ENCODE results near the gene OVCA2.
A peak's percentile ranks its signal among the peaks of the same experiment; 100 is the strongest.

Gene OVCA2

DNA sequence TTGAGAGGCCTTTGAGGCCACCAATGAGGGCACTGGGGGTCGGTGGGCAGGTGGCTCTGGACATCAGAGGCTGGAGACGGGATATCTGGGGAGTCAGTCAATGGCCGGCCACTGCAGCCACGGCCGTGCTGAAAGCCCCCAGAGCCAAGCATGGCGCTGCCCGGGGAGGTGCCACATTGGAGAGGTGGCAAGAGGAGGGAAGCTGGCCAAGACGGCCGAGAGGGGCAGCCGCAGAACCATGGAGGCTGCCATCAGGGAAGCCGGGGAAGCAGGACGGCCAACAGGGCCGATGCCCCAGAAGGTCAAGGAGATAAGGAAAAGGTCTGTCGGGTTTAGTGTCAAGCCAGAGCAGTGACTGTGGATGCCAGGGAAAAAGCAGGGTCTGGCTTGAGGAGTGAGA lies 26.5 kb upstream of the OVCA2 start:
- DNase-seq, result no peak

DNA sequence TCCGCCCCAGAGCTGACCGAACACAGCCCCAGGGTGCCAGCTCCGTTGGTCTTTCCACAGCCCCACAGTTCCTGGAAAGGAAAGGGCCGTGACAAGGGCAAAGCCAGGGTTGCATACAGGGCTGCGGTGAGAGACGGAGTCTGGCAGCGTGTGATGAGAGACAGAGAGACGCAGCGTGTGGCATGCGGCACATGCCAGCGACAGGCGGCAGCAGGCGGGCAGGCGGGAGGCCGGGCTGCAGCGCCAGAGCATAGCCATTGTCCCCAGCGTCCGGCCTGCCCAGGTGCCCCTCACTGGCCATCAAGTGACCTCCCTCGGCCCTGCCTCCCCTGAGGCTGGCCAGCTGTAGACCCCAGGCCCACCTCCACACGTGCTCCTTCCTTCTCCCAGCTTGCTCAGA lies 25.3 kb upstream of the OVCA2 start:
- no peak for DNase-seq

DNA sequence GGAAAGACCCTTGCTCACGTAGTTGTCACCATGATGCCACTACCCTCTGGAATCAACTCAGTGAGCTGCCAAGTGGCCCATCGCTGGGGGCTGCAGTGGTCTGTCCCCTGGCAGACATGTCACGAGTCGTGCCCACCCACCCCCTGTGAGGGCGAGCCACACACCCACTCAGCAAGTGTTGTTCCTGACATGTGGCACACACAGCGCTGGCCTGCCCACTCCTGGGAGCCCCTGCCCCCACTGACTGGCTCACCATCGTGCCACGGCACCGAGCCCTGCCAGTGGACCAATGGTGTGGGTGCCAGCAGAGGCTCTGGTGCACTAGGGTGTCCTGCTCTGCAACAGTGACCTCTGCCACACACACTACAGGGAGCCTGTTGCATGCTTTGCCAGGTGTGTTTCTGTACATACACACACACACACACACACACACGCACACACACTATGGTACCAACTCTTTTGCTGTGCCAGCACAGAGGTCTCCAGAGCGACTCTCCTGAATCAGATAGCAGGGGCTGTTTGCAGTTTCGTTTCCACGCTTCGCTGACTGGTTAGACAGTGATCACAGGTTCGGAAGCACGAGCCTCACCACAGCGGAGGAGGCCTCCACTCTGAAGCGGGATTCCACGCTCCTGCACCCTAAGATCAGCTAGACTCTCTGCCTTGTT lies 24.4 kb upstream of the OVCA2 start:
- no peak for DNase-seq

DNA sequence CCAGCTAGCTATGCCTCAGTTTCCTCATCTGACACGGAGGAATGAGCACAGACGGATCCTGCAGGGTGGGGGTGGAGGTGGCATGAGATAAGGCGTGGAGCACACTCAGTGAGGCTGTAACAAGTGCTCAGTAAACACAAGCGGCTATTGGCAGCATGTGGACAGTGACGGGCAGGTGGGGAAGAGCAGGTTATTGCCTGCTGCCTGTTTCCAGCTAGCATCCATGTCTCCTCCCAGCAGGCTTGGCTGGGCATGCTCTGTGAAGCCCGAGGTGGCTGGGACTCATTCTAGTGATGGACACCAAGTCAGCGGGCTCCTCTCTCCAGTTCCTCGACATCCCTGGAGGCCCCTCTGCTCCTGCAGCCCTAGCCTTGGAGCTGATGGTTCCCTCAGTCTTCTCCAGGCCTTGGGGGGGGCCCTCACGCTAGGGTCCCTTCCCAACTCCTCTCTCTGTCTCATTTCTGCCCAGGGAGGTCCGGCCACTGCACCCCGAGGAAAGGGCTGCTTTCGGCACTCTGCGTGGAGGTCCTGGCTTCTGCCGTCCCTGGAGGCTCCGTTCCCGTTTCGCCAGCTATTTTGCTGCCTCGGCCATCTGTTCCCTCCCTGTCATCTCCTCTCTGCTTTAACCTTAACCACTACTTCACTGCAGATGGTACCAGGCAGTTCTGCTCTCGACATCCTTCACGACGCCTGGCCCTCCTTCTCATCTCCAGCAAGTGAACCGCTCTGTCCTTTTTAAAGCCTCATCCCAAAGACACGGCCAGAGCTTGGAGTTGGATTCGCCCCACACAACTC lies 22.9 kb upstream of the OVCA2 start:
- no peak for DNase-seq

DNA sequence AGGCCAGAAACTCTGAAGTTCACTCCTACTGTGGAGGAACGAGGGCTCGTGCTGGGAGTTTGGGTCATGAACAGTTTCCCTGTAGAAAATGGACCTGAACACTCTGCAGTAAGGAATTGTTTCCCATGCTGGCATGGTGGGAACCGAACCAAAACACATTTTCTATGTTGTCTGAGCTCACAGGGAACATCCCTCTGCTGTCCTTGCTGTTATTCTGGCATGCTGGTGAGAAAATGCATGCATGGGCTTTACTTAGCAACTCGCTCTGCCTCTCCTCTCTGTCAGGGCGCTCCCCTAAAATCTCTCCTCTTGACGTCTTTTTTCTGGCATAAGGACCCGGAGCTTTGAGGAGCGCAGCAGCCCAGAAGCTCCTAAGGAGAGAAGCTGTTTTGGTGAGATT lies 22.1 kb upstream of the OVCA2 start:
- no peak for DNase-seq

DNA sequence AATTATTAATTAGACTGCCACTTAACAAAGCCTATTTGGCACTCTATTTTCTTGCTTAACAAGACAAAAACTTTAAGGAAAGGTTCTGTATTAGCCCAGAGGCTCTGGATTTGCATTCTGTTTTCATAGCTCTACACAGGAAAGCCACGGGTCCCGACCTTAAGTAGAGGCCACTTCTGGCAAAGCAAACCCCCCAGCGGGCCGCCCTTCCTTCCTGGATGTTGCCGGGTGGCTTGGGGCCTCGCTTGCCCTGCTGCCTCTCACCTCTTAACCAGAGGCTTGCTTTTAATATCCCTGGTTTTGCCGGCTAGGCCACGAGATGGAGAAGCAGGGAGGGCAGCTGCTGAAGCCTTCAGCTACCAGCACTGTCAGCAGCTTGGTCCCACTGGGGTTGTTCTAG lies 21.1 kb upstream of the OVCA2 start:
- no peak for DNase-seq

DNA sequence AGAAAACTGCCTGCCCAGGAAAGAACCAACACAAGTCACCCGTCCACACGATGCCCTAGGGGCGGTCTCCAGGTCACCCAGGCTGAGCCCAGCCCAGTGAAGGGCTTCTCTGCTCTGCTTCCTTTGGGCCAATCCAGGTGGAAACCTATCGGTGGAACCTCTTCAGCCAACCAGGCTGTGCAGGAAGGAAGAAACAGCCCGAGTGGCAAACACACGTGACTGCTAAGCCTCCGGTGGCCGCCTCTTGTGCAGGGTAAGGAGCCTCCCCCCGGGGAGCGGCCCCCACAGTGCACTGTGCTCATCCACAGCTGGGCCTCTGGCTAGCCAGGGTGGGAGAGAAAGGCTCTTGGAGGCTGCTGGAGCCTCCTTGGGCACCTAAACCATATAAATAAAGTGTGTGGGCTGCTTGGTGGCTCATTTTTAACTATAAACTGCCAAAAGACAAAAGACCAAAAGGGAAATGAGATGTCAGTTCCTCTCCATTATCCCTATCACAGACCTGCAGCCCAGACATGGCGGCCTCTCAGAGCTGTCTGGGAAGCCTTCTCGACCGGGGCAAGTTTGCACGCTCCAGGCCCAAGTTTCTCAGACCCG lies 19.1 kb upstream of the OVCA2 start:
- no peak for DNase-seq

DNA sequence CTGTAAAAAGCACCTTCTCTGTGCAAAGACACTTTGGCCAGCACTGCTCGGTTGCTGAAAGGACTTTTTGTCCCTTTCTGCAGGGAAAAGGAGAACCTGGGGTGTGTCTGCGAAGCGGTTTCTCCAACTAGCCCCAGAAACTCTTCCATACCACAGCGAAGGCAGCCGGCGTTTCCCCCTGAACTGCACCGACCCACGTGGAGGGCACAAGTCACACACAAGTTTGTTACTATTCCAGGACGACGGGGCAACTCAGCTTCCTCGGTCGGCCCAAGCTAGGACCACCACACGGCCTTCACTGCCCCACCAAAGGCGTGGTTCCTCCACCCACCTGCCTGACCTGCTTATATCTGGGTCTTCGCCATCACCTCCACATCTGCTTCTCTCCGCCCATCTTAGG lies 18.6 kb upstream of the OVCA2 start:
- no peak for DNase-seq

DNA sequence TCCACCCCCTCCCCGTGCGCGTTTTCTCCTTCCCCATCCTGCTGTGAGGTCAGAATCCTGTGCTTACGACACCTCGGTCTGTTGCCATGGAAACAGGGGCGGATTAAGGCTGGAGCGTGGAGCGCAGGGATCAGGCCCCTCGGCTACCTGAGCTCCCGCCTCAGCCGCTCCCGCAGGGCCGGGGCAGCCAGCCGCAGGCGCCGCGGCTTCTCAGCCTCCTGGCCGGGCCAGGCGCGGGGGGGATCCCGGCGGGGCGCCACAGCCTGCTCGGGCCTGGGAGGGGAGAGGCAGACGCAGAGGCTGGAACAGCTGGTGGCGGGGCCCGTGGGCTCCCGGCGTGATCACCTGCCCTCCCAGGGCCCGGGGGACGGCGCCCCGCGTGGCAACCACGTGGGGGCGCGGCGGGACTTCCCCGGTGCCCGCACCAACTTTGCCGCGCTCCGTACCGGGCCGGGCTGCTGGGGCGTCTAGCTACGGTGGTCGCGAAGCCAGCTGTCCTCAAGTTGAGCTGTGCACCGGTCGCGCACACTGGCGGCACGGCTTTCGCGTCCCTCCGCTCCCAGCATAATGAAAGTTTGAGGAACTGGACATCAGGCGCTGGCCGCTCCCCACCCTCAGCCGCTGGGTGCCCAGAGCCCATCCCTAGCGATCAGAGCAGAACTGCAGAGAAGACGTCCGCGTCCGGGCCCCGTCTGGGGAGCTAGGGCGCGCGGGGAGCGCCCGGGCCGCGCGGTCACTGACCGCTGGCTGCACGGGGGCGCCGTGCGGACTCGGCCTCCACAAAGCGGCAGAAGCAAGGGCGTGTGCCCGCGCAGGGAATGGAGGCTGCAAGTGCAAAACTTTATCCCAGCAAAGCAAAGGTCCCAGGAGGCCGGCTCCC lies 17.9 kb upstream of the OVCA2 start:
- DNase-seq, result peak; percentile 73

DNA sequence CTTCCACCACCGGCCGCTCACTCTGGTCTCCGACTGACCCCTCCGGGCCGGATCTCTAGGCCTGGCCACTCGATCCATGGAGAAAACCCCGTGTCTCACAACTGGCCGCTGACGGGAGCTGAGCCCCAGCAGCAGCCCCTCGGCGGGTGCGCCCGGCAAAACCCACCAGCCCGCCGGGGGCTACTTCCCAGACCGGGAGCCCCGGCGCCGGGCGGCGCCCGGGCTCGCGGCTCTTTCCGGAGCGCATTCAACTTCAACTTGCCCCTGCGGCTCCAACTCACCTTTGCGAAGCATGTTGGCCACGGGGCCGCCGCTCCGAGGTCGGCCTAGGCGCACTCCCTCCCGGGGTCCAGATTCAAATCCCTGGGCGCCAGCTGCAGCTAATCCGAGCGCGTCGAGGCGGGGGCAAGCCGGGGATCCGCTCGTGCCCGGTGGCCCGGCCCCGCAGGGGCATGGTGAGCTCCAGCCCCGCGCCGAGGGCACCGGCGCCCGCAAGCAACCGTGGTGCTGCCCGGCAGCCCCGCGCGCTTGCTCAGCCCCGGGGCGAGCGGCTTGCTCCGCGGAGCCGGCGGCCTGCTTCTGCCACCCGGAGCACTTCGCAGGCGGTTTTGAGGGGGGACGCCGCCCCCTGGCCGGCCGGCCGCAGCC lies 17.1 kb upstream of the OVCA2 start:
- no peak for DNase-seq

DNA sequence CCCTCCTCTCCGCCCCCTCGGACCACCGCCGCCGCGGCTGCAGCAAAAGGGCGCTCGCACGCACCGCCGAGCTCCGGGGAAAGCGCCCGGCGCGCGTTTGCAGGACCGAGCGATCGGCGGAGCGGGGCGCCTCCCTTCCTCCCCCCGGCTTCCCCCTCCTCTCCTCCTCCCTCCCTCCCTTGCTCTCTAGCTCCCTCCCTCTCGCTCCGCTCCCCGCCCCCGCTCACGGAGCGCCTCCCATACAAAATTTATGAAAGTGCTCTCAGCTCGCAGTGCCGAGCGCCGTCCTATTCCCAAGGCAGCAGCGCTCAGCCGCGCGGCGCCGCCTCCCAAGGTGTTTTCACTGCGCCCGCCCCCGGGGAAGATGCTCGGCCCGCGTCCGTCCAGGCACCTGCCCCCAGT lies 16.6 kb upstream of the OVCA2 start, which contains the start of gene RTN4RL1:
RTN4RL1 (minus strand) TSS at position 115 of the 402 bp plus-strand sequence. CDS start 469 bp downstream, outside the sequence.
- peak; percentile 90 for DNase-seq

DNA sequence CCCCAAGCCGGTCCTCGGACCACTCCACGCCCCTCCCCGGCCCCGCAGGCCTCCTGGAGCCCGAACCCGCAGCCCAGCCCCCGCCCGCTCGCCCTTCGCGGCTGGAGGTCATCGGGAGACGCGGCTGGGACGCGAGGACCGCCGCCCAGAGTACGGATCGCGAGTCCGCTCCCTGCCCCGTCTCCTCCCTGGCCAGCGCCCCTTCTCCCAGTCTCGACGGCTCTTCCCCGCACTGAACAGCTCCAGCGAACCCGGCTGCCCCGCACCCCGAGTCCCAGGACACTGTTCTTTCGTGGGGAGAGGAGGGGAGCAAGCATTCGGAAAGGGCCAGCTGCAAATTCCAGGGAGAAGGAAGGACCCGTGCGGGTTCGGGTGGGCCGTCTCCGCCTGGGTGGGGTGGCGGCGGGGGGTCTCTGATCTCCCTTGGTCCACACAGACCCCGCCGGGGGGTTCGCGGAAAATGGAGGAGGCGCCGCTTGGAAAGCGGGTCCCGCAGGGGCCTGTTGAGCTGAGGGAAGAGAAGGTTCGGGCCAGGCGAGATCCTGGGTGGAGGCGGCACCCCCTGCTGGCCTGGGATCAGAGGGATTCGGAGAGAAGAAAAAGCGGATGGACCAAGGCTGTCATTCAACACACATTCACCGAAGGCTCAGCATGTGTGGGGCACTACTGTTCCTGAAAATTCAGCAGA lies 16.1 kb upstream of the OVCA2 start:
- DNase-seq, result peak; percentile 69

DNA sequence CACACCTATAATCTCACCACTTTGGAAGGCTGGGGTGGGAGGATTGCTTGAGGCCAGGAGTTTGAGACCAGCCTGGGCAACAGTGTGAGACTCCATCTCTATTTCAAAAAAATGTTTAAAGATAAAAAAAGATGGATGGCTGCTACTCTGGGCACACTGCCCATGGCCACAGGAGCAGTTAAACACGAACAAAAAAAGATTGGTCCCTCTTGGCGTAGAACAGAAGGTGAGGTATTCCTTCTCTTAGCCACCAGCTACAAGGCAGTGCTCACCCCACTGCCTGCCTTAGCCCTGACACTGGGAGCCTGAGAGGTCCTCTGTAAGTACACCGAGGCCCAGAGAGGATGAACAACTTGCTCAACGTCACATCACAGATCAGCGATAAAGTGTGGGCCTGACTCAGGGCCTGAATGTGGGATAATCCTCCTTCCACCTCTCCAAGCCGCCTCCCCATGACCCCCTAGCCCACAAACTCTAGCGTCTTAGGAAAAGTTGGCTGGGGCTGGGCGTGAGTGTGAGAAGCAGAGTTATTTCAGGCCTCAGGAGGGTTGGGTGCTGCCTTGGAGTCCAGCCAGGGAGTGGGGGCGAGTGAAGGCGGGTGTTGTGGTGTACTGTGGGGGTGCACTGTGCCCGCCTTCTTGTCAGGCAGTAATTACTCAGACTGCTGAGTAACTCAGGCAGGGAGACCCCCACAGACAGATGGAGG lies 14.1 kb upstream of the OVCA2 start:
- DNase-seq, result no peak

DNA sequence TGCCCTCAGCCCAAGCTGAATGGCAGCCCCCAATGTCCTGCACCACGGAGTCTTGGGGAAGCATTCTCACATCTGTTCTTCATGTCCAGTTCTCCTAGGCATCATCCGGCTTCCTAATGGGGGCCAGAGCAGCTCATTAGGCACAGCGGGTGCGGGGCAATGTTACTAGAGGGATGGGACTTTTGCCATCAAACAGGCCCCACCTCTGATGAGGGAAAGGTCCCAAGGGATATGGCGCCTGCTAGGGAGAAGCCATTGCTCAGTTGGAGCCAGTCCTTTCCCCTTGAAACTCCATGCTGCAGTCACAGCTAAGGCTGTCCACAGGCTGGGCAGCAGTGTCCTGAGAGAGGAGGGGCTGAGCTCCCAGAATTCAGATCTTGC lies 13.6 kb upstream of the OVCA2 start:
- DNase-seq, result no peak

DNA sequence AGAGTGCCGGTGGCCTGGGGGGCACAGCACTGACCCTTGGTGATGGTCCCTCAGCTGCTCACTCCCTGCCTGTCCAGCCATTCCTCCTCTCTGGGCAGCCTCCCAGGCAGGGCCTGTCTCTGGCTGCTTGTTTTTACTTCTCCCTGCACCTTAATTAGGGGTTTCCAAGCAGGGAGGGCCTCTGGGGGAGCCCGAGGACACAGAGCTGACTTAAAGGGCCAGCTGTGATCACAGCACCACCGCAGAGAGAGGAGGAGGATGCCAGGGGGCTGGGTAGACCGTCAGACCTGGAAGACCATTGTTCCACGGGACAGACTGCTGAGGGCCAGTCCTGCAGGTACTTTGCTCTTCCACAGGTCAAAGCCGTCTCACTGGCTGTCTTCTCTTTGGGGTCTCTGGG lies 13.1 kb upstream of the OVCA2 start:
- no peak for DNase-seq

DNA sequence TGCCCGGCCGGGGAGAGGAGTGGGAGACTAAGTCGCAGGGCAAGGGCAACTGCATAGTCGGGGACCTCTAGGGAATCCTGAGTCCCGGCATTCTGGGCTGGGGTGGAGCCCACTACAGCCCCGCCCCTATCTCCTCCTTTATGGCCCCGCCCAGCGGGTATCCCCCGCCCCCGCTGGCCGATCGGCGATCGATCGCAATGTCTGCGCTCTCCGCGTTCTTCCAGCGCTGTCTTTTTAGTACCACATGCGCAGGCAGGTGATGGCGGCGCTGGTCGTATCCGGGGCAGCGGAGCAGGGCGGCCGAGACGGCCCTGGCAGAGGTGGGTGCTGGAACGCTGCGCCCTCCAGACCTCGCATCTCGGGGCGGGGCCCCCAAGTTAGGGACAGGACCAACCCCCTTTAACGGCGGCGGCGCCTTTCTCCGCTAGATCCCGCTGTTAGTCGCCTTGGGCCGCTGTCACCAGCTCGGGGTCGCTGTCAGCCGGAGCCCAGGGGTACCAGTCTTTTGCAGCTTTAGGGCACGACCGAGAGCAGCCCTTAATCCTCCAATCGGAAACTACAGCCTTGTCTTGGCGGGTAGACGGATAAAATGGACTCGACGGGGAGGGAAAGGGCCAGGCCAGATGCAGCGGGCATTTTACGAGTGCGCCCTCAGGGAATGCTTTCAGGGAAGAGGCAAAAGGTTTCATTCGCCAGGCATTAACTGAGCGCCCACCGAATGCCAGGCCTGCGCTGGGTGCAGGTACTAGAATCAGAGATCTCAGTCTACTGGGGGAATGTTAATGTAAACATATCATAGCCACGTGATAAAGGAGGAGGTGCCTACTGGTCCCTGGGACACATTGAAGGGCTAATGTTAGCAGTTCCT lies 11.7 kb upstream of the OVCA2 start, which contains the start of gene DPH1:
DPH1 (plus strand) TSS at position 243 of the 868 bp plus-strand sequence; CDS start at position 260, 17 bp downstream.
- DNase-seq, result peak; percentile 96

DNA sequence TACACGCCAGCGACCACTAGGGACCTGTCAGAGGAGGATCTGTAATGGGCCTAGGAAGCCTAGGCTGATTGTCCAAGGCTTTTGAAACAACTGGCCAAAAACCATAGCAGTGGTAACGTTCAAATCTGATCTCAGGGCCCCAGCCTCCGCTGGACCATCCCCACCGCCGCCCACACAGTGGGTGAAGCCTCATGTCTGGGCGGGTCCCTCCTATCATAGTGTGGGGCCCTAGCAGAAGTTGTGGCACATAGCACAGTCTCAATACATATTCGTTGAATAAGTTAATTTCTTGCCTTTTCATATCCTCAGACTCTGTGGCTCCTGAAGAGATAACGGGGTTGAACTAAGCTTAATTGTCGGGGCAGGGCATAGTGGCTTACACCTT lies 11.1 kb upstream of the OVCA2 start:
- peak; percentile 80 for DNase-seq

DNA sequence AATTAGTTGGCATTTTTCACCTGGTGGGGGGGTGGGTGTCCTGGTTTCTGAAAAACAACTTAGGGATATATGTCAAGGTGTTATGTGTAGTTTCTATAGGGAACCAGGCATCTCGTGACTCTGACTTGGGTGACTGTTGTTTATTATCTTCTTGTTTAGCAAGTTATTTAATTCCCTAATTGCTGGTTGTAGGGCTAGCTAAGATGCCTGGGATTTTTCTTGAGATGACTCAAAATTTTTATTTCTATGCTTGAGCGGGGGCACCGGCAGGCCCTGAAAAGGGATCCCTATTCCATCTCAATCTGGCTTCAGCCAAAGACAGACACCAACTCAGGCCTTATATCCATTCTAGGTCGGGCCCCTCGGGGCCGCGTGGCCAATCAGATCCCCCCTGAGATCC lies 8.7 kb upstream of the OVCA2 start:
- DNase-seq, result no peak

DNA sequence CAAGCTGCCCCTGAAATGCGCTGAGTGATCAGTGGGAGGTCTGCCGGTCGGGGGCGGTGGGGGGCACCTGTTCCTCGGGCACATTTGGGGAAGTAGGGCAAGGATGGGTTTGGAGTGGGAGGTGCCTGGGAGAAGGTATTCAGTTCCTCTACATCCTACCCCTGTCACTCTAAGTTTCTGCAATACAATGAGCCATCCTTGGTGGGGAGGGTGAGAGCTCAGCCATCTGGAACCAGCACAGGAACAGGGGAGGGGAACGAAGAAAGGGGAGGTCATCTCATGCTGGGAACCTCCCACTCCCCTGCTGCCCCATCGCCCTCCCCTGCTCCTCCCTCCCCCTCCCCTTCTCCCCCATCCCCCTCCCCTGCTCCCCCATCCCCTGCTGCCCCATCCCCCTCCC lies 7.7 kb upstream of the OVCA2 start:
- DNase-seq, result no peak

All from activated effector memory CD4-positive, alpha-beta T cell treated with anti-CD3 and anti-CD28 coated beads, Interleukin-2, amount 50 U/mL, for 16 hours (primary cell).